ENCODE results near the gene CCDC148.
A peak's percentile ranks its signal among the peaks of the same experiment; 100 is the strongest.

Gene CCDC148

GRCh38 chr2:158187908-158188307 lies 268.6 kb downstream of the CCDC148 start:
- DNase-seq: no peak
- Histone ChIP-seq H3K9me3 (no peaks in the 10 kb centered on the region), H3K4me1 (no peaks in the 10 kb centered on the region; the same call in 1 of the 2 replicates), H3K27me3 (no peaks in the 10 kb centered on the region), H3K36me3 (no peaks in the 10 kb centered on the region), H3K4me3 (ENCODE audit: low read depth, low read length) (no peak overlapping the region)
- TF ChIP-seq CTCF (IDR thresholded peaks at IDR 0.05; ENCODE audit: low read depth, low read length): no peak

- no peak for DNase-seq
- H3K27me3 ChIP-seq: no peaks in the 10 kb centered on the region
- no peaks in the 10 kb centered on the region for H3K36me3 ChIP-seq
- H3K4me3 ChIP-seq (ENCODE audit: low read depth, low read length): no peak overlapping the region
- no peaks in the 10 kb centered on the region for H3K4me1 ChIP-seq
- no peaks in the 10 kb centered on the region for H3K9me3 ChIP-seq
- no peak for TF ChIP-seq CTCF (IDR thresholded peaks at IDR 0.05; ENCODE audit: low read depth, low read length)
Measured at GRCh38 chr2:158184556-158185343, 271.8 kb downstream of the CCDC148 start.

- no peak for TF ChIP-seq CTCF (IDR thresholded peaks at IDR 0.05; ENCODE audit: low read depth, low read length)
- Histone ChIP-seq H3K9me3 (no peaks in the 10 kb centered on the region), H3K4me1 (no peaks in the 10 kb centered on the region), H3K4me3 (ENCODE audit: low read depth, low read length) (no peak overlapping the region), H3K36me3 (no peaks in the 10 kb centered on the region), H3K27me3 (no peaks in the 10 kb centered on the region)
- DNase-seq: no peak
Measured at GRCh38 chr2:158184001-158184400, 272.6 kb downstream of the CCDC148 start.

GRCh38 chr2:158182676-158183295 lies 273.8 kb downstream of the CCDC148 start:
- DNase-seq: no peak
- H3K9me3 ChIP-seq: no peaks in the 10 kb centered on the region
- H3K4me3 ChIP-seq (ENCODE audit: low read depth, low read length): no peak overlapping the region
- no peak for TF ChIP-seq CTCF (IDR thresholded peaks at IDR 0.05; ENCODE audit: low read depth, low read length)
- no peaks in the 10 kb centered on the region for H3K4me1 ChIP-seq
- H3K36me3 ChIP-seq: no peaks in the 10 kb centered on the region
- no peaks in the 10 kb centered on the region for H3K27me3 ChIP-seq

- no peak for DNase-seq
- no peak for TF ChIP-seq CTCF (IDR thresholded peaks at IDR 0.05; ENCODE audit: low read depth, low read length)
- no peaks in the 10 kb centered on the region for H3K4me1 ChIP-seq
- H3K27me3 ChIP-seq: no peaks in the 10 kb centered on the region
- no peaks in the 10 kb centered on the region for H3K9me3 ChIP-seq
- no peak overlapping the region for H3K4me3 ChIP-seq (ENCODE audit: low read depth, low read length)
- H3K36me3 ChIP-seq: no peaks in the 10 kb centered on the region
Measured at GRCh38 chr2:158181171-158181570, 275.4 kb downstream of the CCDC148 start.

GRCh38 chr2:158179660-158180059 lies 276.9 kb downstream of the CCDC148 start:
- H3K9me3 ChIP-seq: no peaks in the 10 kb centered on the region
- no peak overlapping the region for H3K4me3 ChIP-seq (ENCODE audit: low read depth, low read length)
- no peaks in the 10 kb centered on the region for H3K4me1 ChIP-seq
- peak; percentile 46 for TF ChIP-seq CTCF (IDR thresholded peaks at IDR 0.05; ENCODE audit: low read depth, low read length)
- no peaks in the 10 kb centered on the region for H3K36me3 ChIP-seq
- no peak for DNase-seq
- H3K27me3 ChIP-seq: no peaks in the 10 kb centered on the region

All from BE2C (cell line).